ENCODE data around the gene DNAJB11. TPM values are rescaled to one million over a fixed set of nuclear protein-coding genes. Genes with fewer than 3 reads are reported as not detected.

The DNAJB11 gene
- total RNA-seq, 1 donor from 2014 or later, result 24.6 TPM

DNA sequence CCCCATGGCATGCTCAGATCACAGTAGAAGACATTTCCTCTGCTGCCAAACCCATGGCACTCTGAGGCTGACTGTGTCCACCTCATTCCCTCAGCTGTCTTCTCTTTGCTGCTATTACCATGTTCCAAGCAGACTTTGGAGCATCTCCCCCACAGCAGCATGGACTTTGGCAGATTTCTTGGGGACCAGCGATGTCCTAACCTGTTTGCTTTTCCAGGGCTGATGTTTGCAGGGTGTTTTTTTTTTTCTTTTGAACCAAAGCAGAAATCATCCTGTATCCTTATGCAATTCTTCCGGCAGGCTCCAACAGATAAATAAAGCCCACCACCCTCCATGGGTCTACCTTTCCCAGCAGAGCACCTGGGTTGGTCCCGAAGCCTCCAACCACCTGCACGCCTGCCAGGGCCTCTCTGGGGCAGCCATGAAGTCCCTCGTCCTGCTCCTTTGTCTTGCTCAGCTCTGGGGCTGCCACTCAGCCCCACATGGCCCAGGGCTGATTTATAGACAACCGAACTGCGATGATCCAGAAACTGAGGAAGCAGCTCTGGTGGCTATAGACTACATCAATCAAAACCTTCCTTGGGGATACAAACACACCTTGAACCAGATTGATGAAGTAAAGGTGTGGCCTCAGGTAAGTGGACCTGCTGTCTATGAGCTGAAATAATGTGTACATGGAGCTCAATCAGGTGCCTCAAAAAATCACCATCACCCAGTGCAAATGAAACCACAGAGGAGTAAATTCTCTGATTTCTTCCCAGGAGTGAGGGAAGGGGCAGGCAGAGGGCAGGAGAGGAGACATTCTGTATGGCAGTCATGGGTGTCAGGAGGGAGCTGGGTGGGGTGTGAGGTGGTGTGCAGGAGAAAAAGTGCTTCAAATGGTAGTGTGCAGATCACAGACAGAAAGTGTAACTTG lies 42.5 kb downstream of the DNAJB11 start, which contains the start of gene AHSG:
AHSG (plus strand) TSS at position 340 of the 916 bp plus-strand sequence; CDS start at position 422, 82 bp downstream.
- peaks cover 42% of the 10 kb centered on the region for H3K27me3 ChIP-seq (ENCODE audit: low read depth)
- no peaks in the 10 kb centered on the region for H3K36me3 ChIP-seq
- H3K27ac ChIP-seq (replicated peaks), result no peak within 1 kb of the TSS
- DNase-seq, result no peak
- H3K4me1 ChIP-seq, result peaks cover 10% of the 10 kb centered on the region
- no peak for TF ChIP-seq CTCF (IDR thresholded peaks at IDR 0.05; ENCODE audit: borderline replicate concordance)
- no peak within 1 kb of the TSS for H3K4me3 ChIP-seq
- intact Hi-C loops (cut with micrococcal nuclease), result no loop called here
- no peaks in the 10 kb centered on the region for H3K9me3 ChIP-seq (replicated peaks)

DNA sequence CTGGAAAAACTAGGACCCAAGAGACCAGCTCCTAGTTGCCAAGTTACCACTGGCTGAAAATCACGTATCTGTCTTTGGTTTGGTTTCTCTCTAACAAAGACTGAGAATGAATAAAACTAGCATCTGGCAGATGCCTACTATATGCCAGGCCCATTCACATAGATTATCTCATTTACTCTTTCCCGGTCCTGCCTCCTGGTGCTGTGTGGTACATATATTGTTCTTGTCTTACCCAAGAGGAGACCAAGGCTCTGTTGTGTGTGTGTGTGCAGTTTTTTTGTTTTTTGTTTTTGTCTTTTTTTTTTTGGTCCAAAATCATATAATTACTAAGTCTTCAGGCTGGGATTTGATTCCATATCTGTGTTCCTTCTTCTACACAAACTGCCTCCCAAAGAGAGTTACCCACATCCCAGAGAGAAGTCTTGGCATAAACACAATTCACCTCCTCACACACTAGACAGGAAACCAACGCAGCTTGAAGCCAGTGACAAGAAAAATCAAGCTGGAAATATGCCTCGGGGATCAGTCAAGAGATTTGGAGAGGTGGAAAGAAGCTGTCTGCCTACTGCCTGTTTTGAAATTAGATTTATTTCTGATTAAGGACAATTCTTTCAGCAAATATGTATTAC lies 43.2 kb downstream of the DNAJB11 start:
- intact Hi-C loops (cut with micrococcal nuclease), result no loop called here
- Histone ChIP-seq H3K27me3 (ENCODE audit: low read depth) (peaks cover 49% of the 10 kb centered on the region), H3K27ac (replicated peaks) (no peak overlapping the region), H3K4me3 (no peak overlapping the region), H3K4me1 (peaks cover 10% of the 10 kb centered on the region), H3K36me3 (no peaks in the 10 kb centered on the region), H3K9me3 (replicated peaks) (no peaks in the 10 kb centered on the region)
- no peak for DNase-seq
- TF ChIP-seq CTCF (IDR thresholded peaks at IDR 0.05; ENCODE audit: borderline replicate concordance), result no peak

GRCh38 chr3:186614266-186614596 lies 43.7 kb downstream of the DNAJB11 start:
- intact Hi-C loops (cut with micrococcal nuclease), result no loop called here
- H3K27ac ChIP-seq (replicated peaks), result no peak overlapping the region
- H3K4me3 ChIP-seq, result no peak overlapping the region
- TF ChIP-seq CTCF (IDR thresholded peaks at IDR 0.05; ENCODE audit: borderline replicate concordance), result no peak
- H3K27me3 ChIP-seq (ENCODE audit: low read depth), result peaks cover 54% of the 10 kb centered on the region
- H3K36me3 ChIP-seq, result no peaks in the 10 kb centered on the region
- H3K4me1 ChIP-seq, result peaks cover 10% of the 10 kb centered on the region
- DNase-seq, result no peak
- no peaks in the 10 kb centered on the region for H3K9me3 ChIP-seq (replicated peaks)

- DNase-seq, result peak; percentile 68
- Histone ChIP-seq H3K27ac (replicated peaks) (no peak overlapping the region), H3K27me3 (ENCODE audit: low read depth) (peaks cover 58% of the 10 kb centered on the region), H3K36me3 (no peaks in the 10 kb centered on the region), H3K9me3 (replicated peaks) (no peaks in the 10 kb centered on the region), H3K4me3 (no peak overlapping the region), H3K4me1 (peaks cover 10% of the 10 kb centered on the region)
- intact Hi-C loops (cut with micrococcal nuclease), result no loop called here
- TF ChIP-seq CTCF (IDR thresholded peaks at IDR 0.05; ENCODE audit: borderline replicate concordance), result peak; percentile 95
Observed at GRCh38 chr3:186614597-186615483, 44.3 kb downstream of the DNAJB11 start.

- Histone ChIP-seq H3K9me3 (replicated peaks) (no peaks in the 10 kb centered on the region), H3K27me3 (ENCODE audit: low read depth) (peaks cover 72% of the 10 kb centered on the region), H3K27ac (replicated peaks) (no peak overlapping the region), H3K4me1 (peaks cover 10% of the 10 kb centered on the region), H3K36me3 (no peaks in the 10 kb centered on the region), H3K4me3 (no peak overlapping the region)
- DNase-seq, result no peak
- intact Hi-C loops (cut with micrococcal nuclease), result no loop called here
- TF ChIP-seq CTCF (IDR thresholded peaks at IDR 0.05; ENCODE audit: borderline replicate concordance), result no peak
Observed at GRCh38 chr3:186616299-186616617, 45.7 kb downstream of the DNAJB11 start.

All from left ventricle myocardium inferior (tissue), 1 donor.